ENCODE data around the gene TMCC3.

TMCC3 gene

DNA sequence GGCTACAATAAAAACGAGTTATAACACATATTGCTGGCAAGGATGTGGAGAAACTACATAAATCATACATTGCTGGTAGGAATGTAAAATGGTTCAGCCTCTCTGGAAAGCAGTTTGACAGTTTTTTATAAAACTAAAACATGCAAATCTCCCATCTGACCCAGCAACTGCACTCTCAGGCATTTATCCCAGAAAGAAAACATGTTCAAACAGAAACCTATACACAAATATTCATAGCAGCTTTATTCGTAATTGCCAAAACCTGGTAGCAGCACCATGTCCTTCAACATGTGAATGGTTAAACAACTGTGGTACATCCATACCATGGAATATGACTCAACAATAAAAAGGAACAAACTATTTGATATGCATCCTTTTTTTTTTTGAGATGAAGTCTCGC, 10.1 kb upstream of the TMCC3 start:
- no peak overlapping the region for H3K27ac ChIP-seq (ENCODE audit: low read length)
- H3K9me3 ChIP-seq (ENCODE audit: insufficient read depth, low read length, severe bottlenecking): no peaks in the 10 kb centered on the region
- H3K79me2 ChIP-seq (ENCODE audit: insufficient read depth, low read length): no peaks in the 10 kb centered on the region
- H4K20me1 ChIP-seq (ENCODE audit: insufficient read depth, low read length): no peaks in the 10 kb centered on the region
- TF ChIP-seq EZH2 (IDR thresholded peaks at IDR 0.05; ENCODE audit: borderline replicate concordance, low read depth, low read length, severe bottlenecking): no peak
- TF ChIP-seq, protein P1, sequence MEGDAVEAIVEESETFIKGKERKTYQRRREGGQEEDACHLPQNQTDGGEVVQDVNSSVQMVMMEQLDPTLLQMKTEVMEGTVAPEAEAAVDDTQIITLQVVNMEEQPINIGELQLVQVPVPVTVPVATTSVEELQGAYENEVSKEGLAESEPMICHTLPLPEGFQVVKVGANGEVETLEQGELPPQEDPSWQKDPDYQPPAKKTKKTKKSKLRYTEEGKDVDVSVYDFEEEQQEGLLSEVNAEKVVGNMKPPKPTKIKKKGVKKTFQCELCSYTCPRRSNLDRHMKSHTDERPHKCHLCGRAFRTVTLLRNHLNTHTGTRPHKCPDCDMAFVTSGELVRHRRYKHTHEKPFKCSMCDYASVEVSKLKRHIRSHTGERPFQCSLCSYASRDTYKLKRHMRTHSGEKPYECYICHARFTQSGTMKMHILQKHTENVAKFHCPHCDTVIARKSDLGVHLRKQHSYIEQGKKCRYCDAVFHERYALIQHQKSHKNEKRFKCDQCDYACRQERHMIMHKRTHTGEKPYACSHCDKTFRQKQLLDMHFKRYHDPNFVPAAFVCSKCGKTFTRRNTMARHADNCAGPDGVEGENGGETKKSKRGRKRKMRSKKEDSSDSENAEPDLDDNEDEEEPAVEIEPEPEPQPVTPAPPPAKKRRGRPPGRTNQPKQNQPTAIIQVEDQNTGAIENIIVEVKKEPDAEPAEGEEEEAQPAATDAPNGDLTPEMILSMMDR (IDR thresholded peaks at IDR 0.05; ENCODE audit: borderline replicate concordance, extremely low read depth, low read length, poor library complexity, severe bottlenecking): no peak
- H3K9ac ChIP-seq (ENCODE audit: low read depth, low read length): no peak overlapping the region
- DNase-seq (no peak), ATAC-seq (ENCODE audit: insufficient read depth, low read depth) (no peak)
- H3K4me2 ChIP-seq (ENCODE audit: insufficient read depth, low read length): no peak overlapping the region
- no peak overlapping the region for H3K4me3 ChIP-seq (ENCODE audit: low read depth in 1 of 2, low read length in 2 of 2)
- H2AFZ ChIP-seq (ENCODE audit: low read depth, low read length): no peak overlapping the region
- H3K4me1 ChIP-seq (ENCODE audit: insufficient read depth, low read length): no peaks in the 10 kb centered on the region
- no peaks in the 10 kb centered on the region for H3K36me3 ChIP-seq (ENCODE audit: insufficient read depth, low read length)
- H3K27me3 ChIP-seq (ENCODE audit: insufficient read depth, low read length, poor library complexity): peaks cover 5% of the 10 kb centered on the region

GRCh38 chr12:94659346-94659930, 9.1 kb upstream of the TMCC3 start:
- no peak overlapping the region for H3K27ac ChIP-seq (ENCODE audit: low read length)
- H3K9me3 ChIP-seq (ENCODE audit: insufficient read depth, low read length, severe bottlenecking): no peaks in the 10 kb centered on the region
- no peak overlapping the region for H3K4me3 ChIP-seq (ENCODE audit: low read depth in 1 of 2, low read length in 2 of 2)
- no peak overlapping the region for H3K4me2 ChIP-seq (ENCODE audit: insufficient read depth, low read length)
- H4K20me1 ChIP-seq (ENCODE audit: insufficient read depth, low read length): no peaks in the 10 kb centered on the region
- H3K36me3 ChIP-seq (ENCODE audit: insufficient read depth, low read length): no peaks in the 10 kb centered on the region
- no peak for ATAC-seq (ENCODE audit: insufficient read depth, low read depth)
- H3K79me2 ChIP-seq (ENCODE audit: insufficient read depth, low read length): no peaks in the 10 kb centered on the region
- no peak overlapping the region for H3K9ac ChIP-seq (ENCODE audit: low read depth, low read length)
- H3K4me1 ChIP-seq (ENCODE audit: insufficient read depth, low read length): no peaks in the 10 kb centered on the region
- H3K27me3 ChIP-seq (ENCODE audit: insufficient read depth, low read length, poor library complexity): peaks cover 5% of the 10 kb centered on the region
- no peak for DNase-seq
- H2AFZ ChIP-seq (ENCODE audit: low read depth, low read length): no peak overlapping the region
- TF ChIP-seq EZH2 (IDR thresholded peaks at IDR 0.05; ENCODE audit: borderline replicate concordance, low read depth, low read length, severe bottlenecking): no peak
- TF ChIP-seq, protein P1 (IDR thresholded peaks at IDR 0.05; ENCODE audit: borderline replicate concordance, extremely low read depth, low read length, poor library complexity, severe bottlenecking): no peak

DNA sequence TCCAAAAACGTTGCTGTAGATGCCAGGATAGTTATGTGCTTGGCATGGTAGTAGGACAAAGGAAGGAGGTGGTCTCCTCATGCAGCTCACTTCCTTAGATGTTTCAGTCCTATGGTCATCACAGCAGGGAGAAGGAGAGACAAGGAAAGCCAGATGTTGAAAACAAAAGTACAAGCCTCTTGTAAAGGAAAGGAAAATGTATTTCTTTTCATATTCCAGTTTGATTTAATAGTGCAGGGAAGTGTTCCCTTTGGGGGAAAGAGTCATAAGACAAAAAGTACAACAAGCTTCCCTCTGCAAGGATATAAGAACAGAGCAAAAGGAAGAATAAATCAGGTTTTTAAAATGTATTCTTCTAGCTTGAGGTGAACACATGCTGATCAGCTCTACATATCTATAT, 8.6 kb upstream of the TMCC3 start:
- H3K36me3 ChIP-seq (ENCODE audit: insufficient read depth, low read length): no peaks in the 10 kb centered on the region
- no peak for ATAC-seq (ENCODE audit: insufficient read depth, low read depth)
- DNase-seq: no peak
- no peak overlapping the region for H3K27ac ChIP-seq (ENCODE audit: low read length)
- H3K9me3 ChIP-seq (ENCODE audit: insufficient read depth, low read length, severe bottlenecking): no peaks in the 10 kb centered on the region
- TF ChIP-seq, protein P1 (IDR thresholded peaks at IDR 0.05; ENCODE audit: borderline replicate concordance, extremely low read depth, low read length, poor library complexity, severe bottlenecking): no peak
- TF ChIP-seq EZH2 (IDR thresholded peaks at IDR 0.05; ENCODE audit: borderline replicate concordance, low read depth, low read length, severe bottlenecking): no peak
- H3K9ac ChIP-seq (ENCODE audit: low read depth, low read length): no peak overlapping the region
- H3K79me2 ChIP-seq (ENCODE audit: insufficient read depth, low read length): no peaks in the 10 kb centered on the region
- H3K4me1 ChIP-seq (ENCODE audit: insufficient read depth, low read length): no peaks in the 10 kb centered on the region
- no peak overlapping the region for H3K4me2 ChIP-seq (ENCODE audit: insufficient read depth, low read length)
- no peak overlapping the region for H3K4me3 ChIP-seq (ENCODE audit: low read depth in 1 of 2, low read length in 2 of 2)
- H2AFZ ChIP-seq (ENCODE audit: low read depth, low read length): no peak overlapping the region
- no peaks in the 10 kb centered on the region for H4K20me1 ChIP-seq (ENCODE audit: insufficient read depth, low read length)
- peaks cover 5% of the 10 kb centered on the region for H3K27me3 ChIP-seq (ENCODE audit: insufficient read depth, low read length, poor library complexity)
